Retina (tissue), 1 donor: ENCODE results near the gene TMEM176B.
A peak's percentile ranks its signal among the peaks of the same experiment; 100 is the strongest.

Experiments used
- DNase-seq: peaks from one replicate; pipeline ENCODE4 v3.0.0-alpha.2; 2016

The TMEM176B gene

DNA sequence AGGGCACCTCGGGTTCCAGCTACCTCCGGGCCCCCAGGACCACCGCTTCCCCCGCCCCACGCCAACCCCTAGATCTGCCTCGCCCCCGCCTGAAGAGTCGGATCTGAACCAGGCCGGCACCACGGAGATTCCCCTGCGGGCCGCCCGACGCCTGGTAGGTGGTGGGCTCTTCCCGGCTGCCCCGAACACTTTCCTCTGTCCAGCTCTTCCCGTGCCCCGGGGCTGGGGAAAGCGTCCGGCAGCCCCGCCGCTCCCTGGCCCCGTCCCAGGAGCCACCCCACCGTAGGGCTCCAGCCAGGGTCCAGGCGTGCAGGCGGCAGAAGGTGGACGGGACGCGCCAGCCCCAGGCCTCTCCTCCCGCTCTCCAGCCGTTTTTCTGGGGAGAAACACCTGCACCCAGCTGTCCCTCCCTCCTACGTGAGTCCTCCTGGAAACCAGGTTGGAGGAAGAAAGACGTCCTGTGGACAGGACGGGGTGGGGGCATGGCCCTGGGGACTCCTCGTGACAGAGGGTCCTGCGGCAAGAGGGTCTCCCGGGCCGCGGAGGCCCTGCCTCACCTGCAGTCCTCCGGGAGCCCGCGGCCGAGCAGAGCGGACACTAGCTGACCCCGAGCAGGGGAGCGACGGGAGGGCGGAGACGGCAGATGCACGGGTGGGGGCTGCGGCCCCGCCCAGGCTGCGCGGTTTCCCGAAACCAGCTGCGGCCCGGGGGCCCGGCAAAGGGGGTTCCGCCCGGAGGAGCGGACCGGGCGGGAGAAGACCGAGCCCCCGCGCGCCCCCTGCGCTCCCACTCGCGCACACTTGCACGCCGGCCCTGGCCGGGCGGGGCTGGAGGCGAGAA is at the start of gene TMEM176B:
Gene TMEM176B (minus strand): TSS at position 624 of the 840 bp plus-strand sequence. CDS start 3,795 bp downstream, outside the sequence.
- DNase-seq, result peak; percentile 70

- no peak for DNase-seq
Observed at GRCh38 chr7:150849204-150849775, 49.1 kb upstream of the TMEM176B start.

GRCh38 chr7:150848561-150849115 is 48.5 kb upstream of the TMEM176B start:
- DNase-seq, result no peak

GRCh38 chr7:150848111-150848510 is 47.9 kb upstream of the TMEM176B start:
- DNase-seq, result no peak

DNA sequence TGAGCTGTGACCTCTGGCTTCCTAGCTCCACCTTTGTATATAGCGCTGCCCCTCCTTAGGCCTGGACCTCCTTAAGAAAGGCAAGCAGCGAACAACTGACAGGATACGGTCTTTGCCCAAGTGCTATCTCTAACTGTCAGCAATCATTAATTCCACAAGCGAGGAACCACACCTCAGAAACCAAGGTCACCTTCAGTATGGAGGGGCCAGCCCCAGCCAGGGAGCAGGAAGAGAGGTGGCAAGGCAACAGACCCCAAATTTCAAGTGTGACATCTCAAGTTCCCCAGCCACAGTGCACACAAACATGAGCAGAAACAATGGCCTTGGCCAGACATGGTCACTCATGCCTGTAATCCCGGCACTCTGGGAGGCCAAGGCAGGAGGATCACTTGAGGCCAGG is 47.4 kb upstream of the TMEM176B start:
- DNase-seq, result no peak

- DNase-seq, result no peak
Observed at GRCh38 chr7:150846291-150847115, 46.3 kb upstream of the TMEM176B start.

DNA sequence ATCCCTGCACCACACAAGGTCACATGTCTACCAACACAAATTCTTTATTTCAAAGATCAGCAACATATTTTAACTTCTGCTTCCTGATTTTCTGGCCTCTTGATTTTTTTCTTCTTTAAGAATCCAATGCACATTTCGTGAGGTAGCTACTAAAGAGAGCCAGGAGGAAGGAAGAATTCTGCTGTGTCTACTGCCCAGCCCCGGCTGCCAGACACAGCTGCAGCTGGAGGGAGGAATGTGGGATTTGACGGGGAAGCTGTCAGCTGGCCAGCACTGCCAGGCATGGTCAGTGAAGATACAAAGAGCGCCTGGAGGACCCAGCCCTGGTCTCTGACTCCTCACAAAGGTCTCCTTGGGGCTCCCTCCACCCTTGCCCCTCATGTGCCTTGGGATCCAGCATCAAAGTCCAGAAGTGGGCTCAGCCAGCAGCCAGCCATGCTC is 45.3 kb upstream of the TMEM176B start:
- no peak for DNase-seq

- DNase-seq, result no peak
Observed at GRCh38 chr7:150842716-150843115, 42.6 kb upstream of the TMEM176B start.

DNA sequence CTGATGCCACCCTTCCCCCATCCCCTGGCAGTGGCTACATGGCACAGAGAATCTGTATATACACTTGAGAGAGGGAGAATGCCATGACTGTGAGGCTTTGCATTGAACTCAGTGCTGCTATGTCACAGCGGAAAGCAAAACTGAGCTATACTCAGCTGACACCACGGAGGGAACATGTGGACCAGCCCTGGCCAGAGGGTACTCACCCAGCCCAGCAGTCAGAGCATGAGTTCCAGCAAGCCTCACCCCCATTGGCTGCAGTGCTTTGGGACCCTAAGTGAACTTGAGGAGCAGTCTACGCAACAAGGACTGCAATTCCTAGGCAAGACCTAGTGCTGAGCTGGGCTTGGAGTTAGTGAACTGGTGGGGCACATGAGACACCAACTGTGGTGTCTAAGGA is 41.9 kb upstream of the TMEM176B start:
- DNase-seq, result no peak

DNA sequence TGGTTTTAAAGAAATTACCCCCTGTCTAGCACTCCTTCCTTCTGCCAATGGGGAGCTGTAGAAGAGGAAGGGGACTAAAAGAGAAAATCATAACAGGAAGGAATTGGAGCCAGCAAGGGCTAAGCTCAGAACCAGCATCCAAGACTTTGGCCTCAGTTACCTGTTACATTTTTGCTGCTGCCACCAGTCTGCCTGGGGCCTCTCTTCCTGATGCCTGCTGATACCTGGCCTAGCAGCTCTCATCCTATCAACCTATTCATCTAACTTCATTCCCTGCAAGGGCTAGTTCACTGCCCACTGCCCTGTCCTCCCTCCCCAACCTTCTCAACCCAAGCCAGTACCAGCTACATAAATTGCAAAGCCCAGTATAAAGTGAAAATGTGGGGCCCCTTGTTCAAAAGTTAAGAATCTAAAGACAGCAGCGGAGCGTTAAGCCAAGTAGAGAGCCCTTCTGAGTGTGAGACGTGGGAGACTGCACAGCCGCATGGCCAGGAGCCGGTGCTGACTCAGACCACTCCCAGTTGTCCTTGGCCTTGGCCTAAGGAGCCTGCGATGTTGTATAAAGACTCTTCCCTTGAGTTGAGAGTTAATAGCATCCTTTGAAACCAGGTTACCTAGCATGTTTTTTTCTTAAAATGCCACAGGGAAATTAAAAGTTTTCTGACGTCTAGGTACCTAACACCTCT is 38.9 kb upstream of the TMEM176B start:
- DNase-seq, result no peak

GRCh38 chr7:150835702-150836280 is 35.6 kb upstream of the TMEM176B start:
- DNase-seq, result no peak

DNA sequence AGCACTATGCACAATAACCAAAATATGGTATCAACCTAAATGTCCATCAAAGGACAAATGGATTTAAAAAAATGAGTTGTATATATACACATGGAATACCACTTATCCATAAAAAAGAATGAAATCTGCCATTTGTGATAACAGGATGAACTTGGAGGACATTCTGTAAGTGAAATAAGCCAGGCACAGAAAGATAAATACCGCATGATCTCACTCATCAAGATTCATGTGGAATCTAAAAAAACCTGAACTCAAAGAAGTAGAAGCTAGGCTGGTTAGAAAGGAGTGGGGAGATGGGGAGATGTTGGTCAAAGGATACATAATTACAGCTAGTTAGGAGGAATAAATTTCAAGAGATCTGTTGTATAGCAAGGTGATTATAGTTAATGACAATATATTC is 34.9 kb upstream of the TMEM176B start:
- DNase-seq, result no peak

DNA sequence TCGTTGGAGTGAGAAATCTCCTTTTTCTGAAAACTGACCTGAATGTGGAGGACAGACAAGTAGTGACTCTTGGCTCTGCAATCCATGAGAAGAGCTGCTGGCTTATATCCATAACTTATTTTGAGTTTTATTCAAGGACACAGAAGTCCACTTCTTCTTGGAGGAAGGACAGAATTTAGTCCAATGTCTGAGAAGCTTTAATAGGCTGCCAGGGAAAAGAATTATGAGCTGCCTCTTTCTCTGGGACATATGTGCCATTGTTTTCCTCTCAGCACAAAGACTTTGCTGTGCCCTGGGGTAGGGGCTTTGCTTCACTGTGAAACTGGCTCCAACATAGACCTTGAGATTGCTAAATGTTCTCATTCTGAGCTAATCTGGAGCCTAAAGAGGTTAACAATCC is 31.7 kb upstream of the TMEM176B start:
- DNase-seq, result no peak

DNA sequence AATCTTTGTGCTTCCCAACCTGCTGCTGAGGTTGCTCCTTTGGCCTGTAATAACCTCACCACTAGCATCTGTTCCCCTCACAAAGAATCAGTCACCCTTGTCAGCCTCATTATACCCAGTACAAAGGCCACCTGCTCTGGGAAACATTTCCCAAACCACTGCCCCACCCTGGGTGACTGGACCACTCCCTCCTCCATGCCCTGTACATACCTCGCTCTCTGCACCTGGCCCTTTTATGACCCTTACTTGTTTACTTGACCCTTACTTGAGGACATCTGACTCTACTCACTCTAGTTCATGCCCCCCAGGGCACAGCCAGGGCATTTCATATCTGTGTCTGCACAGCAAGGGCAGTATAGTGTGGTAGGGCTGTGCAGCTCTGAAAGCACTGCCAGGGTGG is 30.8 kb upstream of the TMEM176B start:
- DNase-seq, result no peak

- no peak for DNase-seq
Observed at GRCh38 chr7:150829426-150829825, 29.3 kb upstream of the TMEM176B start.

DNA sequence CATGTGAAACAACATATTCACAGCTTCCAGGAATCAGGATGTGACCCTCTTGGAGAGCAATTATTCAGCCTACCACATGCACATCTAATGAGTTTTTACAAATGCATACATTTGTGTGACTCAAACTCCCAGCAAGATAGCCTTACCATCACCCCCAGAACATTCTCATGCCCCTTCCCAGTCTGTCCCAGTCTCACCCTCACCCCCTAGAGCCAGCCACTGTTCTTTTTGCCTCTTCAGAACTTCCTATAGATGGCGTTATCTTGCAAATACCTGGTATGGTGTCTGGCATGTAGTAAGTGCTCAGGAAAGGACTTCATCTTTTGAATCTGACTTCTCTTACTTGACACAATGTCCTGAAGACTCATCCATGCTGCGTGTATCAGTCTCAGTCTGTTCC is 28.2 kb upstream of the TMEM176B start:
- no peak for DNase-seq

GRCh38 chr7:150826061-150826849 is 26.1 kb upstream of the TMEM176B start:
- DNase-seq, result no peak

DNA sequence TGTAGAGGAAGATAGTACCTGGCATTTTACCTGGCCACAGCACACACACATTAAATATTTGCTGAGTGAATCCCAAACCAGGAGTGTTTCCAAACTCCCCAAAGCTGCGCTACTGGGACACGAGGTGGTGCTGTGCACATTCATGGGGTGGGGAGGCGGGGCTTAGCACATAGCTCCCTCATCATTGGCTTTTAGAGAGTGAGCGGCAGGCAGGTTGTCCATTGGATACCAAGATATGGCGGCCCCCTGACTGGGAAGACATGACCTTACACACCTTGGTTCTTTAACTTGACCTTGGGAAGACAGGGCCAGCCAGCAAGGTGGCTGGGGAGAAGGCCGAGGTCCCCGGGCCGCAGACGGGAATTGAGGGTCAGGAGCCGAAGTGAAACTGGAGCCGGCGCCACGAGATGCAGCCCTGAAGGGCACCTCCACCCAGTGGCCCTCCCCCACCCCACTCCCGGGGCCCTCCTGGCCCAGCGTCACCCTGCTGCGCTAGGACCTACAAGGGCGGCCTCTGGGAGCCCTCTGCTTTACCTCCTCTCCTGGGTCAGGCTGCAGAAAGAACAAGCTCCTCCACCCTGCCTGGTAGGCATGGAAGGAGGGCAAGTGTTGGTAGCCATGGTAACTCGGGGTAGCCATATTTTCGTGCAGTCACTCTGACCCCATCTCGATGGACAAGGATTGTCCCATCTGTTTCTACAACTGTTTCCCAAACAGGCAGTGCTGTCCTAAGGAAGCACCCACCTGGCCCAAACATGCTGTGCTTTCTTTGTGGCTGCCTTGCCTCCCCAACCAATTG is 24.4 kb upstream of the TMEM176B start:
- DNase-seq, result no peak

DNA sequence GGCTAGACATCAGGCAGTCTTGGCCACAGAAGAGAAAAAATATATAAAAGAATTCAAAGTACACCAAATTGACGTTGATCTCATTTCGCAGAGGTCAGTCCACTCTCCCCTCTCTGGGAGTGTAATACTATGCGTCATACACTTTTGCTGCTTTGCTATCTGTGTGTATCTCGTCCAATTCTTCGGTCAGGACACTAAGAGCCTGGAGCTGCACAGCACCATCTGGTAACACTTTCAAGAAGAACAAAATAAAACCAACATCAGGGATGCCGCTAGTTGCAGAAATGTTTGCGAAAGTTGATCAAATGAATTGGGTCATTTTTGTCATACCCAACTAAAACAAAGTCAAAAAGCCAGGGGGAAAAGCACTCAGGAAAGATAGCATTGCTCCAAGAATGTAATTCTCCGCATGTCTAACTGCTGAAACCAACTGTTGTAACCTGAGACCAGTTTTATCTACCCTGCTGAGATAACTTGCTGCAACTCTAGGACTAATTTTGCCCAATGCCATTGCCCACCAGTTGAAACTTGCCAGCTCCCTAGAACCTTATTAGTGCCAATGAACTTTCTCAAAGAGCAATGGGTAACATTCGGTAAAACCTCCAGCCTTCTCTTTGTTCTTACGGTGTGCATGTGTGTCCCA is 23.4 kb upstream of the TMEM176B start:
- DNase-seq, result no peak

DNA sequence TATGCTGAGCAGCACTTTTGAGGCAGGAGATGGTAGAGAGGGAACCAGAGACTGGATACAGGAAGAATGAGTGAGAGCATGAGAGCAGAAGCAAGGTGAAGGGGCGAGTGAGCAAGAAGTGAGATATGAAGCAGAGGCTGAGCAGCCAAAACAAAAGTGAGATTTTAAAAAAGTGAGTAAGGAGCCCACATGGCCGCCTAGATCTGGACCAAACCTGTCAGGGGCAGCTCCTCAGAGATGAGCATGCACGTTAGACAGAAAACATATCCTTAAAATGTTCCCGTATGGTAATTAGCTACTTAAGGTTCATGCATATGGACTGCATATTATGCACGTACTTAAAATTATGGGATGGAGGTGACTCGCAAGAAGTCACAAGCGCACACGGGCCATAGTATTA is 22.9 kb upstream of the TMEM176B start:
- no peak for DNase-seq
